Tibial nerve (tissue), 4 donors: Measurements from ENCODE around the gene ZCCHC24. TPM values are rescaled to one million over a fixed set of nuclear protein-coding genes. Genes with fewer than 3 reads are reported as not detected.
A peak's percentile ranks its signal among the peaks of the same experiment; 100 is the strongest.

Experiments
- DNase-seq, 2 donors: peaks; one replicate each; pipeline ENCODE4 v3.0.0-alpha.2; 2019; ENCODE audit warnings: low spot score in 2 of 2
- H3K27ac ChIP-seq, 4 donors: fragments of 200-600 bp; sonication (generic) in 3 of 4; one replicate each; pipeline ENCODE4 v1.5.1; 2017 to 2019; ENCODE audit warnings: mild to moderate bottlenecking in 1 of 4
- H3K27me3 ChIP-seq, 2 donors: fragments of 200-600 bp; sonication (generic) in 1 of 2; one replicate each; pipeline versions ENCODE4 v1.5.1 to v1.6.0; 2017 to 2019
- H3K36me3 ChIP-seq, 3 donors: fragments of 200-600 bp; sonication (generic); one replicate each; pipeline ENCODE4 v1.5.1; 2018 to 2019
- H3K4me1 ChIP-seq, 4 donors: fragments of 200-600 bp; sonication (generic) in 3 of 4; one replicate each; pipeline ENCODE4 v1.5.1; 2017 to 2019
- H3K4me3 ChIP-seq, 4 donors: fragments of 200-600 bp; sonication (generic) in 3 of 4; one replicate each; pipeline ENCODE4 v1.5.1; 2017 to 2019; ENCODE audit warnings: mild to moderate bottlenecking in 1 of 4, moderate library complexity in 1 of 4
- H3K9me3 ChIP-seq, 4 donors: fragments of 200-600 bp; sonication (generic) in 3 of 4; one replicate each; pipeline ENCODE4 v1.5.1; 2017 to 2019
- EP300 ChIP-seq, 2 donors: sonication (generic); formaldehyde crosslinking; IDR thresholded peaks; one replicate each; pipeline ENCODE4 v1.6.1; 2017; ENCODE audit warnings: antibody characterized with exemption in 2 of 2, mild to moderate bottlenecking in 1 of 2
- POLR2A ChIP-seq, 2 donors: fragments of 450-650 bp; IDR thresholded peaks; one replicate each; pipeline ENCODE4 v1.6.1; 2017; ENCODE audit warnings: antibody characterized with exemption in 2 of 2, mild to moderate bottlenecking in 2 of 2, moderate library complexity in 2 of 2
- WGBS, 2 donors: methylation state at CpG; one replicate each; pipeline ENCODE4 v1.1.5; 2018; 5-methylcytosine and 5-hydroxymethylcytosine counted together
- total RNA-seq, 4 donors: library from RNA; depleted of rRNA; stranded (reverse); fragments of >200 nt; gene quantifications; one replicate each; pipeline ENCODE4 v1.1.0, GENCODE V29; 2016
- TF ChIP-seq, protein P1 (sequence below), 5 experiments: fragments of 200-600 bp in 3 of 5; fragments of 450-650 bp in 2 of 5; sonication (generic) in 3 of 5; IDR thresholded peaks; one replicate each; pipeline ENCODE4 v1.5.1; 2016 to 2019; ENCODE audit warnings: antibody characterized with exemption in 5 of 5, mild to moderate bottlenecking in 3 of 5, moderate library complexity in 2 of 5

Gene ZCCHC24
- total RNA-seq, 4 donors from 2014 or later: 122 to 165 (median 138) TPM

DNA sequence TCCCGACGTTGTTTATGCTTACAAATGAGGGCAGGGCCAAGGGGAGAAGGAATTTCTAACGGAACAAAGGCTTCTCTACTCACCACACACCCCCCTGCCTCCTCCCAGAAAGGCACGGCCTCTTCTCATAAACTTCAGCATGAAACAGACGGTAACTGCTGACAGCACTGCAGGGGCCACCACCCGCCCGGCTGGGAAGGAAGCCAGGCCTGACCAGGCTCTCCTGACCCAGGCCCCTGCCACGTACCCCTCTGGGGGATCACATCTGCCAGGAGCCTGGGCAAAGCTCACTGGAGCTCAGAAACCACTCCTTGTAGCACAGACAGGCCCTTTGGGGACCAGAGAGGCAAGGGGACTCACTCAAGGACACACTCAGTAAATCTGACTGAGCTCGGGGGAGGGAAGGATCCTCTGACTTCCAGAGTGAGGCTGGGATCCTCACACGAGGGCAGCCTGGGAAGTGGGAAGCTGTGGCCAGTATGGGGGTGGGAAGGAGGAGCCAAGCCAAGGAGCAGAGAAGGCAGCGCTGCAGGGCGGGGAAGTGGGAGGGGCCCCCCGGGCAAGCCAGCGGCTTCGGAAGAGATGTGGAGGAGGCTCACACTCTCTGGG is 46.1 kb downstream of the ZCCHC24 start:
- peaks cover 0 to 3% (median 0%) of the 10 kb centered on the region in 3 donors for H3K36me3 ChIP-seq
- peaks cover 0 to 81% (median 27%) of the 10 kb centered on the region in 4 donors for H3K4me1 ChIP-seq
- H3K27me3 ChIP-seq: no peaks in the 10 kb centered on the region
- H3K4me3 ChIP-seq: peak overlapping the region in 2 of 4 donors; percentile 7 to 25
- 1 to 8% methylated on average over 13 to 15 of the region's 15 CpGs for WGBS, 2 donors
- peak; percentile 87 to 89 for DNase-seq
- TF ChIP-seq POLR2A (IDR thresholded peaks at IDR 0.05) (peak in 1 of 2 donors; percentile 24), EP300 (IDR thresholded peaks at IDR 0.05) (peak; percentile 65 to 94)
- TF ChIP-seq, protein P1, sequence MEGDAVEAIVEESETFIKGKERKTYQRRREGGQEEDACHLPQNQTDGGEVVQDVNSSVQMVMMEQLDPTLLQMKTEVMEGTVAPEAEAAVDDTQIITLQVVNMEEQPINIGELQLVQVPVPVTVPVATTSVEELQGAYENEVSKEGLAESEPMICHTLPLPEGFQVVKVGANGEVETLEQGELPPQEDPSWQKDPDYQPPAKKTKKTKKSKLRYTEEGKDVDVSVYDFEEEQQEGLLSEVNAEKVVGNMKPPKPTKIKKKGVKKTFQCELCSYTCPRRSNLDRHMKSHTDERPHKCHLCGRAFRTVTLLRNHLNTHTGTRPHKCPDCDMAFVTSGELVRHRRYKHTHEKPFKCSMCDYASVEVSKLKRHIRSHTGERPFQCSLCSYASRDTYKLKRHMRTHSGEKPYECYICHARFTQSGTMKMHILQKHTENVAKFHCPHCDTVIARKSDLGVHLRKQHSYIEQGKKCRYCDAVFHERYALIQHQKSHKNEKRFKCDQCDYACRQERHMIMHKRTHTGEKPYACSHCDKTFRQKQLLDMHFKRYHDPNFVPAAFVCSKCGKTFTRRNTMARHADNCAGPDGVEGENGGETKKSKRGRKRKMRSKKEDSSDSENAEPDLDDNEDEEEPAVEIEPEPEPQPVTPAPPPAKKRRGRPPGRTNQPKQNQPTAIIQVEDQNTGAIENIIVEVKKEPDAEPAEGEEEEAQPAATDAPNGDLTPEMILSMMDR (IDR thresholded peaks at IDR 0.05): no peak
- peak overlapping the region in 2 of 4 donors; percentile 67 to 82 for H3K27ac ChIP-seq
- H3K9me3 ChIP-seq: no peaks in the 10 kb centered on the region

- WGBS, 2 donors: 69 to 75% methylated on average over 4 of the region's 4 CpGs
- Histone ChIP-seq H3K9me3 (no peaks in the 10 kb centered on the region), H3K4me3 (peak overlapping the region in 1 of 4 donors; percentile 25), H3K27me3 (no peaks in the 10 kb centered on the region), H3K36me3 (peaks cover 0 to 10% (median 0%) of the 10 kb centered on the region in 3 donors), H3K4me1 (peaks cover 0 to 80% (median 30%) of the 10 kb centered on the region in 4 donors), H3K27ac (peak overlapping the region in 2 of 4 donors; percentile 67 to 82)
- TF ChIP-seq, protein P1 (IDR thresholded peaks at IDR 0.05): no peak
- TF ChIP-seq POLR2A (IDR thresholded peaks at IDR 0.05) (no peak), EP300 (IDR thresholded peaks at IDR 0.05) (no peak)
- no peak for DNase-seq
These were observed 46.8 kb downstream of the ZCCHC24 start for GRCh38 chr10:79398642-79399041.

GRCh38 chr10:79397575-79398303 is 47.7 kb downstream of the ZCCHC24 start:
- DNase-seq: no peak
- 27 to 34% methylated on average over 17 of the region's 17 CpGs for WGBS, 2 donors

GRCh38 chr10:79397051-79397450 is 48.4 kb downstream of the ZCCHC24 start:
- Histone ChIP-seq H3K27ac (peak overlapping the region in 2 of 4 donors; percentile 55 to 82), H3K9me3 (no peaks in the 10 kb centered on the region), H3K4me3 (no peak overlapping the region), H3K36me3 (peaks cover 0 to 23% (median 0%) of the 10 kb centered on the region in 3 donors), H3K4me1 (peaks cover 0 to 66% (median 35%) of the 10 kb centered on the region in 4 donors), H3K27me3 (no peaks in the 10 kb centered on the region)
- TF ChIP-seq, protein P1 (IDR thresholded peaks at IDR 0.05): no peak
- TF ChIP-seq POLR2A (IDR thresholded peaks at IDR 0.05) (no peak), EP300 (IDR thresholded peaks at IDR 0.05) (no peak)
- no peak for DNase-seq
- WGBS, 2 donors: 33 to 49% methylated on average over 4 to 6 of the region's 6 CpGs

More at GRCh38 chr10:79397575-79398303, 47.7 kb downstream of the ZCCHC24 start:
- Histone ChIP-seq H3K27me3 (no peaks in the 10 kb centered on the region), H3K9me3 (no peaks in the 10 kb centered on the region), H3K27ac (peak overlapping the region in 2 of 4 donors; percentile 55 to 82), H3K36me3 (peaks cover 0 to 16% (median 0%) of the 10 kb centered on the region in 3 donors), H3K4me3 (no peak overlapping the region), H3K4me1 (peaks cover 0 to 71% (median 31%) of the 10 kb centered on the region in 4 donors)
- TF ChIP-seq, protein P1 (IDR thresholded peaks at IDR 0.05): no peak
- TF ChIP-seq EP300 (IDR thresholded peaks at IDR 0.05) (no peak), POLR2A (IDR thresholded peaks at IDR 0.05) (no peak)

DNA sequence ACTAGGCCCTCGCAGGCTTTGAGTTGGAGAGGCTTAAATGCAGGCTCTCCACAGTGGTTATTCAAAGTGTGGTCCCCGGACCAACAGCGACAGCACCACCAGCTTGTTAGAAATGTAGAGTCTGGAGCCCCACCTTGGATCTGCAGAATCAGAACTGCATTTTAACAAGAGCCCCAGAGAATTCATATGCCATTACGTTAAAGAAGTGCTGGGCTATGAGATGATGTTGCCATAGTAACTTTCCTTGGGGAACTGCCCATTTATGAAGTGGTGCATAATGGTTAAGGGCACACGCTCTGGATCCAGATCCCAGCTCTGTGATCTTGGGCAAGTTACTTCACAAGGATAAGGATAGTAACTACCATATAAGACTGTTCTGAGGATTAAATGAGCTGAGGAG is 48.9 kb downstream of the ZCCHC24 start:
- peaks cover 0 to 24% (median 0%) of the 10 kb centered on the region in 3 donors for H3K36me3 ChIP-seq
- WGBS, 2 donors: 56 to 60% methylated on average over 5 of the region's 5 CpGs
- no peaks in the 10 kb centered on the region for H3K27me3 ChIP-seq
- H3K9me3 ChIP-seq: no peaks in the 10 kb centered on the region
- H3K4me3 ChIP-seq: no peak overlapping the region
- TF ChIP-seq POLR2A (IDR thresholded peaks at IDR 0.05) (no peak), EP300 (IDR thresholded peaks at IDR 0.05) (no peak)
- TF ChIP-seq, protein P1 (IDR thresholded peaks at IDR 0.05): no peak
- no peak for DNase-seq
- peak overlapping the region in 2 of 4 donors; percentile 44 to 55 for H3K27ac ChIP-seq
- H3K4me1 ChIP-seq: peaks cover 0 to 64% (median 36%) of the 10 kb centered on the region in 4 donors
